IMR-90 (cell line): ENCODE data around the gene C2orf69. TPM values are rescaled to one million over a fixed set of nuclear protein-coding genes. Genes with fewer than 3 reads are reported as not detected.
A peak's percentile ranks its signal among the peaks of the same experiment; 100 is the strongest.

ENCODE experiments used
- ATAC-seq: fragments of 200-7000 bp; cut with Tn5 transposase; 2 replicates; pipeline ENCODE4 v1.9.1; 2020; ENCODE audit warnings: low read depth, mild to moderate bottlenecking, moderate library complexity
- BruUV-seq: library from RNA; stranded (reverse); fragments of 400-500 nt; replicated peaks from 2 replicates; lab custom pipeline; 2021; lab: Mats Ljungman, UMichigan
- CTCF ChIA-PET: fragments of 300-600 bp; formaldehyde crosslinking; extraction: SDS; loops from one replicate; lab custom pipeline; 2021; ENCODE audit warnings: antibody characterized with exemption; lab: Yijun Ruan, JAX
- POLR2A ChIA-PET: fragments of 300-600 bp; sonication (Branson Sonifier 250); formaldehyde crosslinking; loops from one replicate; lab custom pipeline; 2022; ENCODE audit warnings: antibody characterized with exemption; ENCODE audit not compliant: unreplicated experiment; lab: Charles Lee
- DNase-seq: peaks from one replicate; pipeline ENCODE4 v3.0.0; 2013
- H2AFZ ChIP-seq: replicated peaks from 2 replicates; pipeline ENCODE3; 2013; ENCODE audit warnings: low read length, mild to moderate bottlenecking; ENCODE audit not compliant: poor library complexity
- H2AK5ac ChIP-seq: 2 replicates; pipeline ENCODE4 v1.6.1; 2013; ENCODE audit warnings: low read depth, low read length, inconsistent platforms
- H2AK9ac ChIP-seq: replicated peaks from 2 replicates; pipeline ENCODE3; 2013; ENCODE audit warnings: mild to moderate bottlenecking, low read depth, low read length, moderate library complexity; ENCODE audit not compliant: poor library complexity
- H2BK120ac ChIP-seq: 2 replicates; pipeline ENCODE4 v1.6.1; 2013; ENCODE audit warnings: low read depth, low read length, inconsistent platforms
- H2BK15ac ChIP-seq: 3 replicates; pipeline ENCODE4 v1.6.1; 2013; ENCODE audit warnings: low read depth, low read length, inconsistent platforms
- H2BK20ac ChIP-seq: 2 replicates; pipeline ENCODE4 v1.6.1; 2013; ENCODE audit warnings: low read depth, mild to moderate bottlenecking, inconsistent platforms, low read length, moderate library complexity
- H2BK5ac ChIP-seq: 2 replicates; pipeline ENCODE4 v1.6.1; 2013; ENCODE audit warnings: mild to moderate bottlenecking, low read depth, low read length, inconsistent platforms; ENCODE audit not compliant: poor library complexity, severe bottlenecking
- H3K14ac ChIP-seq: replicated peaks from 2 replicates; pipeline ENCODE4 v1.6.1; 2013; ENCODE audit warnings: low read depth, low read length, inconsistent platforms
- H3K18ac ChIP-seq: 2 replicates; pipeline ENCODE4 v1.6.1; 2013; ENCODE audit warnings: low read depth, low read length, control low read depth
- H3K23ac ChIP-seq: 2 replicates; pipeline ENCODE4 v1.6.1; 2013; ENCODE audit warnings: low read depth, low read length, inconsistent platforms
- H3K27ac ChIP-seq: 2 replicates; pipeline ENCODE4 v1.5.1; 2013; ENCODE audit warnings: mild to moderate bottlenecking, control low read depth, low read length; ENCODE audit not compliant: insufficient read depth
- H3K27me3 ChIP-seq: 2 replicates; pipeline ENCODE4 v1.6.1; 2013; ENCODE audit warnings: low read length; ENCODE audit not compliant: control insufficient read depth, insufficient read depth
- H3K36me3 ChIP-seq: 2 replicates; pipeline ENCODE4 v1.6.1; 2013; ENCODE audit warnings: low read length, mixed read lengths; ENCODE audit not compliant: control insufficient read depth, insufficient read depth
- H3K4ac ChIP-seq: 2 replicates; pipeline ENCODE4 v1.6.1; 2013; ENCODE audit warnings: low read depth, low read length, inconsistent platforms
- H3K4me1 ChIP-seq: 2 replicates; pipeline ENCODE4 v1.6.1; 2013; ENCODE audit warnings: low read length, mixed read lengths; ENCODE audit not compliant: control insufficient read depth, insufficient read depth
- H3K4me2 ChIP-seq: 2 replicates; pipeline ENCODE4 v1.6.1; 2013; ENCODE audit warnings: low read depth, mild to moderate bottlenecking, control low read depth, low read length, moderate library complexity
- H3K4me3 ChIP-seq: 2 replicates; pipeline ENCODE4 v1.5.1; 2013; ENCODE audit warnings: low read depth, mild to moderate bottlenecking, control low read depth, low read length, moderate library complexity; ENCODE audit not compliant: insufficient read depth
- H3K56ac ChIP-seq: 2 replicates; pipeline ENCODE4 v1.6.1; 2013; ENCODE audit warnings: low read length, inconsistent platforms; ENCODE audit not compliant: insufficient read depth; ENCODE audit errors: extremely low read depth
- H3K79me1 ChIP-seq, 2 experiments: 2 replicates each; pipeline ENCODE4 v1.6.1; 2013; ENCODE audit warnings: low read length in 2 of 2, inconsistent platforms in 1 of 2, low read depth in 1 of 2
- H3K9ac ChIP-seq: 2 replicates; pipeline ENCODE4 v1.6.1; 2013; ENCODE audit warnings: low read depth, low read length, control low read depth
- H3K9me1 ChIP-seq: 2 replicates; pipeline ENCODE4 v1.6.1; 2013; ENCODE audit warnings: low read length, inconsistent platforms; ENCODE audit not compliant: insufficient read depth
- H3K9me3 ChIP-seq: 2 replicates; pipeline ENCODE4 v1.6.1; 2013; ENCODE audit warnings: low read length; ENCODE audit not compliant: control insufficient read depth, insufficient read depth
- H4K20me1 ChIP-seq: 2 replicates; pipeline ENCODE4 v1.6.1; 2013; ENCODE audit warnings: low read length, inconsistent platforms; ENCODE audit not compliant: insufficient read depth
- H4K5ac ChIP-seq: 2 replicates; pipeline ENCODE4 v1.6.1; 2013; ENCODE audit warnings: mild to moderate bottlenecking, low read depth, low read length, control low read depth
- H4K8ac ChIP-seq, 2 experiments: 2 replicates each; pipeline ENCODE4 v1.6.1; 2013; ENCODE audit warnings: low read depth in 2 of 2, low read length in 2 of 2, control low read depth in 1 of 2, inconsistent platforms in 1 of 2
- H4K91ac ChIP-seq: 2 replicates; pipeline ENCODE4 v1.6.1; 2013; ENCODE audit warnings: low read depth, low read length, inconsistent platforms; ENCODE audit not compliant: insufficient read depth
- BHLHE40 ChIP-seq: fragments of 150-350 bp; IDR thresholded peaks from 2 replicates; pipeline ENCODE4 v1.6.1; 2016; ENCODE audit warnings: mild to moderate bottlenecking, low read depth, low read length
- CEBPB ChIP-seq: IDR thresholded peaks from 2 replicates; pipeline ENCODE4 v1.6.1; 2012; ENCODE audit warnings: low read depth, low read length, improper control_type of control experiment
- CHD1 ChIP-seq: IDR thresholded peaks from 2 replicates; pipeline ENCODE4 v1.6.1; 2012; ENCODE audit warnings: low read depth, low read length, improper control_type of control experiment
- CTCF ChIP-seq: conservative IDR thresholded peaks from 2 replicates; pipeline ENCODE4 v1.5.1; 2012; ENCODE audit warnings: mild to moderate bottlenecking, low read depth, low read length, improper control_type of control experiment
- ELK1 ChIP-seq: fragments of 150-350 bp; IDR thresholded peaks from 2 replicates; pipeline ENCODE4 v1.6.1; 2016; ENCODE audit warnings: low read depth, mild to moderate bottlenecking, low read length, moderate library complexity, borderline replicate concordance
- FOS ChIP-seq: fragments of 150-350 bp; IDR thresholded peaks from 2 replicates; pipeline ENCODE4 v1.6.1; 2016; ENCODE audit warnings: low read depth, low read length
- MAFK ChIP-seq: IDR thresholded peaks from 2 replicates; pipeline ENCODE4 v1.6.1; 2012; ENCODE audit warnings: low read depth, low read length, improper control_type of control experiment
- MAZ ChIP-seq: IDR thresholded peaks from 2 replicates; pipeline ENCODE4 v1.6.1; 2012; ENCODE audit warnings: low read depth, mild to moderate bottlenecking, low read length, improper control_type of control experiment, moderate library complexity, borderline replicate concordance
- NFE2L2 ChIP-seq: fragments of 150-350 bp; IDR thresholded peaks from 2 replicates; pipeline ENCODE4 v1.6.1; 2016; ENCODE audit warnings: low read depth, mild to moderate bottlenecking, low read length
- RAD21 ChIP-seq: IDR thresholded peaks from 2 replicates; pipeline ENCODE4 v1.6.1; 2012; ENCODE audit warnings: low read length, improper control_type of control experiment
- RCOR1 ChIP-seq: IDR thresholded peaks from 2 replicates; pipeline ENCODE4 v1.6.1; 2012; ENCODE audit warnings: mild to moderate bottlenecking, low read length, improper control_type of control experiment; ENCODE audit not compliant: insufficient replicate concordance
- RFX5 ChIP-seq: IDR thresholded peaks from 2 replicates; pipeline ENCODE4 v1.8.0; 2012; ENCODE audit warnings: low read depth, mild to moderate bottlenecking, low read length, moderate library complexity
- USF2 ChIP-seq: fragments of 150-350 bp; IDR thresholded peaks from 2 replicates; pipeline ENCODE4 v1.6.1; 2017; ENCODE audit warnings: mild to moderate bottlenecking, antibody characterized with exemption, low read length, low read depth
- WGBS, 2 experiments: methylation state at CpG; one replicate each; pipeline versions ENCODE4 v1.1.5 to v1.1.7; 2013; ENCODE audit warnings: missing lambda C conversion rate in 2 of 2; ENCODE audit not compliant: insufficient read length in 1 of 2; ENCODE audit errors: extremely low coverage in 2 of 2; 5-methylcytosine and 5-hydroxymethylcytosine counted together
- dilution Hi-C: fragments of 300-500 bp; cut with HindIII; formaldehyde crosslinking; loops from one replicate; pipeline ENCODE4 v1.14.3; 2018; ENCODE audit warnings: low sequenced_read_pairs; ENCODE audit not compliant: unreplicated experiment
- in situ Hi-C: fragments of 300-500 bp; cut with MboI; formaldehyde crosslinking; loops from 3 replicates; pipeline ENCODE4 v1.14.3; 2019; ENCODE audit warnings: low sequenced_read_pairs, inconsistent platforms, mixed read lengths
- intact Hi-C: fragments of 100-400 bp; cut with micrococcal nuclease; formaldehyde crosslinking; loops from 2 replicates; pipeline ENCODE4 v1.10.0; 2022
- polyA plus RNA-seq, 3 experiments: library from polyadenylated mRNA; depleted of rRNA; stranded (reverse); fragments of >200 nt; gene quantifications; 2 replicates each; pipeline ENCODE4 v1.2.3, GENCODE V29; 2012; ENCODE audit warnings: low replicate concordance in 1 of 3
- total RNA-seq: library from RNA; depleted of rRNA; stranded (reverse); fragments of >200 nt; gene quantifications from 2 replicates; pipeline ENCODE4 v1.2.3, GENCODE V29; 2012

Gene C2orf69
- total and polyA plus RNA-seq, 2 of the 4 experiments (the other 2 are of a cell fraction): 3.1 to 4.7 TPM

GRCh38 chr2:199910338-199911051 lies 598 bp upstream of the C2orf69 start (continued):
- TF ChIP-seq MAFK: no peak

- Histone ChIP-seq H3K9ac (peak overlapping the region; percentile 87), H2AK9ac (peak overlapping the region; percentile 70), H4K91ac (peak overlapping the region; percentile 66; the same call in 1 of the 2 replicates), H3K36me3 (peaks cover 6% of the 10 kb centered on the region), H2AFZ (peak overlapping the region; percentile 99), H3K4me2 (peak overlapping the region; percentile 76), H3K4ac (peak overlapping the region; percentile 85), H3K56ac (peak overlapping the region; percentile 77), H2BK120ac (peak overlapping the region; percentile 63; the same call in 1 of the 2 replicates), H3K27me3 (no peaks in the 10 kb centered on the region), H3K23ac (peak overlapping the region; percentile 87), H3K4me3 (peak overlapping the region; percentile 80), H2AK5ac (peak overlapping the region; percentile 61), H3K18ac (no peak overlapping the region), H3K9me1 (no peaks in the 10 kb centered on the region), H4K20me1 (peaks cover 17% of the 10 kb centered on the region; the same call in 1 of the 2 replicates), H3K4me1 (no peaks in the 10 kb centered on the region), H3K79me1 (peaks cover 5 to 14% of the 10 kb centered on the region in 2 experiments), H4K8ac (peak overlapping the region; percentile 59 to 87; a peak in 3 of 4 replicates), H3K9me3 (no peaks in the 10 kb centered on the region), H3K14ac (peak overlapping the region; percentile 91), H2BK20ac (no peak overlapping the region), H3K27ac (peak overlapping the region; percentile 90), H2BK5ac (peak overlapping the region; percentile 85), H4K5ac (no peak overlapping the region; the same call in 1 of the 2 replicates), H2BK15ac (no peak overlapping the region)
- CTCF ChIA-PET: no interaction called here
- intact Hi-C loops: no loop called here
- DNase-seq (no peak), ATAC-seq (no peak; the same call in 1 of the 2 replicates)
- POLR2A ChIA-PET: no interaction called here
- in situ Hi-C loops: no loop called here
- WGBS, 2 experiments: no CpG with 5 or more reads among the region's 13 CpGs
- dilution Hi-C loops: no loop called here
- no TSS peak for BruUV-seq
- TF ChIP-seq CHD1 (no peak), NFE2L2 (no peak), FOS (no peak), MAZ (no peak), BHLHE40 (no peak), CEBPB (no peak), RAD21 (no peak), CTCF (no peak), RCOR1 (no peak), RFX5 (no peak), MAFK (no peak), USF2 (no peak), ELK1 (no peak)
Observed at GRCh38 chr2:199911877-199912161, 726 bp downstream of the C2orf69 start.
